GM21423 (cell line): ENCODE data around the gene KATNAL1.

Experiments used
- ATAC-seq: cut with Tn5 transposase; IDR thresholded peaks from one replicate; pipeline ENCODE4 v1.9.1; 2021; ENCODE audit warnings: mild to moderate bottlenecking, moderate library complexity; ENCODE audit not compliant: unreplicated experiment

Gene KATNAL1

GRCh38 chr13:30307194-30307970, at the start of gene KATNAL1:
TSS of gene KATNAL1 (minus strand) at chr13:30307551. CDS start at chr13:30283777, 23,774 bp downstream.
- ATAC-seq = peak; percentile 57

GRCh38 chr13:30355839-30356238, 48.5 kb upstream of the KATNAL1 start:
- ATAC-seq = no peak

- peak; percentile 55 for ATAC-seq
Measured at GRCh38 chr13:30355384-30355699, 48.0 kb upstream of the KATNAL1 start.

- no peak for ATAC-seq
Measured at GRCh38 chr13:30354493-30355383, 47.4 kb upstream of the KATNAL1 start.

GRCh38 chr13:30353471-30354215, 46.3 kb upstream of the KATNAL1 start:
- no peak for ATAC-seq

- no peak for ATAC-seq
Measured at GRCh38 chr13:30353060-30353459, 45.7 kb upstream of the KATNAL1 start.

- ATAC-seq = no peak
Measured at GRCh38 chr13:30352121-30352520, 44.8 kb upstream of the KATNAL1 start.

- ATAC-seq = peak; percentile 43
Measured at GRCh38 chr13:30346789-30347167, 39.4 kb upstream of the KATNAL1 start.

GRCh38 chr13:30346153-30346788, 38.9 kb upstream of the KATNAL1 start:
- ATAC-seq = peak; percentile 88

GRCh38 chr13:30345426-30346100, 38.2 kb upstream of the KATNAL1 start:
- no peak for ATAC-seq

- no peak for ATAC-seq
Measured at GRCh38 chr13:30341815-30342570, 34.6 kb upstream of the KATNAL1 start.

- ATAC-seq = no peak
Measured at GRCh38 chr13:30340331-30341250, 33.2 kb upstream of the KATNAL1 start.

- no peak for ATAC-seq
Measured at GRCh38 chr13:30339738-30340330, 32.5 kb upstream of the KATNAL1 start.

GRCh38 chr13:30338952-30339351, 31.6 kb upstream of the KATNAL1 start:
- ATAC-seq = no peak

GRCh38 chr13:30338331-30338851, 31.0 kb upstream of the KATNAL1 start:
- ATAC-seq = no peak

GRCh38 chr13:30337061-30337610, 29.8 kb upstream of the KATNAL1 start:
- ATAC-seq = no peak

GRCh38 chr13:30334663-30335386, 27.5 kb upstream of the KATNAL1 start:
- ATAC-seq = no peak
